Amniotic stem cell (primary cell): ENCODE measurements around the gene DNAH12.
A peak's percentile ranks its signal among the peaks of the same experiment; 100 is the strongest.

Experiments
- DNase-seq: peaks from one replicate; lab custom pipeline; 2025; lab: John Stamatoyannopoulos, UW

DNAH12 gene, protein sequence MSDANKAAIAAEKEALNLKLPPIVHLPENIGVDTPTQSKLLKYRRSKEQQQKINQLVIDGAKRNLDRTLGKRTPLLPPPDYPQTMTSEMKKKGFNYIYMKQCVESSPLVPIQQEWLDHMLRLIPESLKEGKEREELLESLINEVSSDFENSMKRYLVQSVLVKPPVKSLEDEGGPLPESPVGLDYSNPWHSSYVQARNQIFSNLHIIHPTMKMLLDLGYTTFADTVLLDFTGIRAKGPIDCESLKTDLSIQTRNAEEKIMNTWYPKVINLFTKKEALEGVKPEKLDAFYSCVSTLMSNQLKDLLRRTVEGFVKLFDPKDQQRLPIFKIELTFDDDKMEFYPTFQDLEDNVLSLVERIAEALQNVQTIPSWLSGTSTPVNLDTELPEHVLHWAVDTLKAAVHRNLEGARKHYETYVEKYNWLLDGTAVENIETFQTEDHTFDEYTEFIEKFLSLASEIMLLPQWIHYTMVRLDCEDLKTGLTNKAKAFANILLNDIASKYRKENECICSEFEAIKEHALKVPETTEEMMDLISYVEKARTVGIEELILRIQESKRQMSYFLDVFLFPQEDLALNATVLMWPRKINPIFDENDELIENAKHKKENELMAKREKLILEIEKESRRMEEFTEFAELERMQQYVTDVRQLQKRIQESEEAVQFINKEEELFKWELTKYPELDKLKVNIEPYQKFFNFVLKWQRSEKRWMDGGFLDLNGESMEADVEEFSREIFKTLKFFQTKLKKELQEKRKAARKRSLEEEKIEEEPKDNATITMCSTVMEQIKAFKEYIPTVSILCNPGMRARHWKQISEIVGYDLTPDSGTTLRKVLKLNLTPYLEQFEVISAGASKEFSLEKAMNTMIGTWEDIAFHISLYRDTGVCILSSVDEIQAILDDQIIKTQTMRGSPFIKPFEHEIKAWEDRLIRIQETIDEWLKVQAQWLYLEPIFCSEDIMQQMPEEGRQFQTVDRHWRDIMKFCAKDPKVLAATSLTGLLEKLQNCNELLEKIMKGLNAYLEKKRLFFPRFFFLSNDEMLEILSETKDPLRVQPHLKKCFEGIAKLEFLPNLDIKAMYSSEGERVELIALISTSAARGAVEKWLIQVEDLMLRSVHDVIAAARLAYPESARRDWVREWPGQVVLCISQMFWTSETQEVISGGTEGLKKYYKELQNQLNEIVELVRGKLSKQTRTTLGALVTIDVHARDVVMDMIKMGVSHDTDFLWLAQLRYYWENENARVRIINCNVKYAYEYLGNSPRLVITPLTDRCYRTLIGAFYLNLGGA (N-terminal part only)

GRCh38 chr3:57544181-57545125 lies at the start of gene DNAH12:
TSS of gene DNAH12 (minus strand) at chr3:57544344. CDS start at chr3:57542870, 1,474 bp downstream.
- DNase-seq = no peak

GRCh38 chr3:57592306-57592705 lies 48.2 kb upstream of the DNAH12 start:
- no peak for DNase-seq

- no peak for DNase-seq
Measured at GRCh38 chr3:57587905-57588304, 43.8 kb upstream of the DNAH12 start.

DNA sequence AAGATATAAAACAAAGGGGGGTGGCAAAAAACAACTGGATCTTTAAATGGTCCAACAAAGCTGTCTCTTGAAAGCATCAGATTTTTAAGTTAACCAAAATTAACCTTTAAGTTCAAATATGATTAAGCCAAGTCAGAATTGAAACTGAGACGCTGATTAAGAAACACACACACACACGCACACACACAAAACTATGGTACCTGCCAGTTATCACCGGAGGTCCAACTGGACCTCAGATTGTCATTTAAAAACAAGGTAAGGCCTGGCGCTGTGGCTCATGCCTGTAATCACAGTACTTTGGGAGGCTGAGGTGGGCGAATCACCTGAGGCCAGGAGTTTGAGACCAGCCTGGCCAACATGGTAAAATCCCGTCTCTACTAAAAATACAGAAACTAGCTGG lies 42.6 kb upstream of the DNAH12 start:
- DNase-seq = no peak

GRCh38 chr3:57583544-57583943 lies 39.4 kb upstream of the DNAH12 start:
- no peak for DNase-seq

- DNase-seq = no peak
Measured at GRCh38 chr3:57582474-57583168, 38.5 kb upstream of the DNAH12 start.

GRCh38 chr3:57577801-57578200 lies 33.7 kb upstream of the DNAH12 start:
- DNase-seq = no peak

GRCh38 chr3:57575966-57576626 lies 32.0 kb upstream of the DNAH12 start:
- DNase-seq = no peak

- DNase-seq = no peak
Measured at GRCh38 chr3:57572096-57572495, 28.0 kb upstream of the DNAH12 start.

DNA sequence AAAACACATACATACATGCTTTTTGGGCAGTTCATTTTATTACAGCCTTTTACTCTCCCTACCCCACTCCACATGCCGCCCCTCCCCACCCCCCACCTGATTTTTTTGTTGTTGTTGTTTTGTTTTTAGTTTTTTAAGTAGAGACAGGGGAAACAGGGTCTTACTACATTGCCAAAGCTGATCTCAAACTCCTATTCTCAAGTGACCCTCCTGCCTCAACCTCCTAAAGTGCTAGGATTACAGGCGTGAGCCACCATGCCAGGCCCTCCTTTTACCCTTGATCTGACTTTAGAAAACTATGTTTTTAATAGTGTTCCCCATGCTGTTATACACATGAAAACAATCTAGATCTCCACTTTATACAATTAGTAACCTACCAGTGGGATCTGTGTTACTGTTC lies 26.7 kb upstream of the DNAH12 start:
- no peak for DNase-seq

GRCh38 chr3:57569859-57570450 lies 25.8 kb upstream of the DNAH12 start:
- DNase-seq = no peak

- no peak for DNase-seq
Measured at GRCh38 chr3:57559526-57559925, 15.4 kb upstream of the DNAH12 start.

DNA sequence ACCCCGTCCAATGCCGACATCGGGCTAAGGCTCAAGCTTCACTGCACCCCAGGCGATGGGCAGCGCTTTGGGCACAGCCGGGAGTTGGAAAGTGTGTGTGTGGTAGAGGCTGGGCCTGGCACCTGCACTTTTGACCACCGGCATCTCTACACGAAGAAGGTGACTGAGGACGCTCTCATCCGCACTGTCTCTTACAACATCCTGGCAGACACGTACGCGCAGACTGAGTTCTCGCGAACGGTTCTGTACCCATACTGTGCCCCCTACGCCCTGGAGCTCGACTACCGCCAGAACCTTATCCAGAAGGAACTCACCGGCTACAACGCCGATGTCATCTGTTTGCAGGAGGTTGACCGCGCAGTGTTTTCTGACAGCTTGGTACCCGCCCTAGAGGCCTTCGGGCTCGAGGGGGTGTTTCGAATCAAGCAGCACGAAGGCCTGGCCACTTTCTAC lies 13.0 kb upstream of the DNAH12 start:
- no peak for DNase-seq

GRCh38 chr3:57556459-57557084 lies 12.4 kb upstream of the DNAH12 start:
- DNase-seq = no peak

- peak; percentile 84 for DNase-seq
Measured at GRCh38 chr3:57555738-57556458, 11.8 kb upstream of the DNAH12 start, which contains the start of gene PDE12. TSS of gene PDE12 (plus strand) at chr3:57556274. CDS start at chr3:57556380, 106 bp downstream.

- DNase-seq = no peak
Measured at GRCh38 chr3:57555306-57555705, 11.2 kb upstream of the DNAH12 start.

- no peak for DNase-seq
Measured at GRCh38 chr3:57546616-57547015, 2.5 kb upstream of the DNAH12 start.

DNA sequence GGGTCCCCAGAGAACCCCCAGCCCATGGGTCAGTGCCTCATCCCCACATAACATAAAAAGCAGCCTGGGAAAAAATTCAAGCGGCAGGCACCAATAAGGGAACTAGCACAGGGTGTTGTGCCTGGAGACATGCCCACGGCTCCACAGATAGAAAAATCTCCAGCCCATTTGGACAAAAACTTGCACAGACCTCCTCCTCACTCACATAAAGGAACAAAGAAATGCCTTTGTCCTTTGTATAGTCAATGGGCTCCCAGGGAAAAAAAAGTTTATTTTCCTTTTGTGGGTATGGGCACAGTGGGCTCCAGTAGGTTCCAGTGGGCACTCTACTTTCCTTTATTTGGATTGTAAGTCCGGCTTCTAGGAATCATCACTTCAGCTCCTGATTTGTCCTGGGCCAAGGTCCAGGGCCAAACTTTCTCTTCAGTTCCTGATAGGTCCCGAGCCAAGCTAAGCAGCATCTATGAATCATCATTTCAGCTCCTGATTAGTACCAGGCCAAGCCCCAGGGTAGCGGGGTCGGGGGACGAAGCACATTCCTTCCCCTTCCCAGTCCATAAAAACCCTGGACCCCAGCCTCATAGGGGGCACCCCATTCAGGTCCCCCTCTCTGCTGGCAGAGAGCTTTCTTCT lies 1.6 kb upstream of the DNAH12 start:
- DNase-seq = no peak
